GM10266 (cell line): ENCODE measurements around the gene BMF.
A peak's percentile ranks its signal among the peaks of the same experiment; 100 is the strongest.

Source experiments
- DNase-seq: peaks from one replicate; pipeline ENCODE4 v3.0.0; 2012; ENCODE audit errors: extremely low spot score
- CTCF ChIP-seq: IDR thresholded peaks from 2 replicates; pipeline ENCODE4 v1.5.1; 2012; ENCODE audit warnings: mild to moderate bottlenecking, low read depth; ENCODE audit not compliant: control insufficient read depth, insufficient read depth; ENCODE audit errors: missing control alignments

BMF gene

DNA sequence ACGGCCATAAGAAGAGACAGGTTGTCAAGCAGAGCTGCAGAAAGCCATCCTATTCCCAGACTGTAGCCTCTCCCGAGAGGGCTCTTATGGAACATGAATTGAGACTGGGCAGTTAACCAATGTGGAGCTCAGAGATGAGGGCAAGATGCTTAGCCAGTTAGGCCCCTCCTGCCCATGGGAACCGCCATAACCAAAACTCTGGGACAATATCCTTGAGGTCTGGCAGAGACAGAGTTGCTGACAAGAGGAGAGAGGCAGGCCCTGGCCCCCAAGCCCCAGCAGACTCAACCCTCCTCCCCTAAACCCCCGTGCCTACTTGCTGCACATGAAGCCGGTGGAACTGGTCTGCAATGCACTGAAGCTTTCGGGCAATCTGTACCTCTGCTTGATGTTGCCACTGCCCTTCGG is 4.8 kb downstream of the BMF start:
- DNase-seq: no peak
- TF ChIP-seq CTCF: no peak

GRCh38 chr15:40102897-40103858 is 5.5 kb downstream of the BMF start:
- TF ChIP-seq CTCF: no peak
- no peak for DNase-seq

GRCh38 chr15:40100947-40101905 is 7.5 kb downstream of the BMF start:
- no peak for DNase-seq
- no peak for TF ChIP-seq CTCF

DNA sequence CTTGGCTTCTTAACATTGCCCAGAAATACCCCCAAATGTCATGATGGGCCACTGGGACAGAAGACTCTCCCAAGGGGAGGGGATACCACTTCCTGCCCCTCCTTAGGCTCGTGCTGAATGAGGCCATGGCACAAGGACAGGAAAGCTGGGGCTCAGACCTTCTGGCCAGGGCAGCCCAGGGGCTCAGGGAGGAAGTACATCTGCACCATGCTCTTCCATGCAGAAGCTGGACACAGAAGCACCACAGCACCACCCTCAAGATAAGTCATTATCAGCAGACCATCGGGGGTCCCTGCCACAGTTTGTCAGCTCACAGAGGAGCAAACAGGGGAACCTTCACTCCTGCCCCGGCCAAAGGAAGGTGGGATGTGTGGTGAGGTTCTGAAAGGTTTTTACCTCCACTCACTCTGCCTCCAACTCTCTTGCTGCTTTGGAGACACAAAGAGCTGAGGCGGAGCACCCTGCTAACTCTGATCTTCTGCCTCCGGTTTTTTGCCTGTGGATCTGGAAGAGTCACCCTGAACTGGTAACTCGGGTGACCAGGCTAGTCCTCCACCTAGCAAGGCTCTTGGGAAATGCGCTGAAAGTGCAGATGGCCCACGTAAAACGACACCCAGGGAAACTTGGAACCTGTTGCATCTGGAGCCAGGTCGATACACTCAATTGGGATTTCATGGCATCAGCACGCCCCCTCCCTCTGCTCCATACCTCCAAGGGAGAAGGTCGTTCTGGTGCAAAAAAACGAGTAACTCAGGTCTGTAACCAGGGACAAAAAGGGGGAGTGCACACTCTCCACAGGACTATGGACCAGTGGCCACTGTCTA is 8.3 kb downstream of the BMF start:
- TF ChIP-seq CTCF: no peak
- no peak for DNase-seq

- no peak for TF ChIP-seq CTCF
- peak; percentile 92 for DNase-seq
Measured at GRCh38 chr15:40098489-40099261, 10.0 kb downstream of the BMF start.

DNA sequence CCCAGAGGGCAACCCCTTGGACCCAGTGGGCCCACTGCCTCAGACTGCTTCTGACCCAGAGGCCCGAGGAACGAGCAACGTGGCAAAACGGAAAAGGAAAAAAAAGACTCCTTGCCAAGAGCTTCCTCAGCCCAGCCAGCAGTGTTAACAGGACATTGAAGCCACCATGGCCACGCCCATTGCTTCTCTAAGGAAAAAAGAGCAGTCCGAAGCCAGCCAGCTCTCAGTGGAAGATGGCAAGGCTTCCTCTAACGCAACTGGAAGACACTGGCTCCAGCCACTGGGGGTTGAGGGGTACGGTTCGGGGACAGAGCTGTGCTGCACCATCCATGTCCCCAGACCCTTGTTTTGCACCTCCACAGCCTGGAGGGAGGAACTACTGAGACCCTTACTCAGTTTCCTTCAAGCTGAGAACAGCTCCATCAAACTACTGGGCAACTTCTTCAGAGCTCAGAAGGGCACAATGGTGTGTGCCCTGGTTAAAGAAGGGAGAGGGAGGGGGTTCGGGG is 10.7 kb downstream of the BMF start:
- TF ChIP-seq CTCF: no peak
- no peak for DNase-seq
